OCI-LY7 (cell line): ENCODE measurements around the gene GGTA1.

Experiments
- EZH2phosphoT487 ChIP-seq: fragments of 200-600 bp; sonication (generic); IDR thresholded peaks from 2 replicates; pipeline ENCODE4 v1.6.1; 2018; ENCODE audit warnings: low read depth, borderline replicate concordance, mild to moderate bottlenecking, mixed run types, antibody characterized with exemption, low read length, moderate library complexity, mixed read lengths
- TF ChIP-seq, protein P1 (sequence below): fragments of 200-600 bp; sonication (generic); conservative IDR thresholded peaks from 2 replicates; pipeline ENCODE4 v1.5.1; 2014; ENCODE audit warnings: mild to moderate bottlenecking, antibody characterized with exemption, low read length, moderate library complexity, mixed read lengths

DNA sequence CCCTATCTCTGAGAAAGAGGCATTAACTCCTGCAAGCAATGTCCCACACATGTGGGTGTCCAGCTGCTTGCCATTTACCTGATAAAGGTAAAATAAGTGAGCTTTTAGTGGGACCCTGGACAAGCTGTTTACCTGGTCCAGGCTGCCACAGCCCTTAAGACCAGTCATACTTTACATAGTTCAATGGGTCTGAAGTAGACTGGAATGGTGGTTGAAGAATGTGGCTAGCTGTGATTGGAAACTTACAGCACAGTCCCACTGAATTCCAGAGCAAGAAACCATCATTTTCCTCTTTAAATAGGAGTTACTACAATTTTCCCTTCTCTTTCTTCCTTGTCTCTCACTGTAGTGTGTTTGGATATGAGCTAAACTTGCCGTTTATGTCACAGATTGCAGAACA, 60.6 kb downstream of the GGTA1 start:
- TF ChIP-seq, protein P1, sequence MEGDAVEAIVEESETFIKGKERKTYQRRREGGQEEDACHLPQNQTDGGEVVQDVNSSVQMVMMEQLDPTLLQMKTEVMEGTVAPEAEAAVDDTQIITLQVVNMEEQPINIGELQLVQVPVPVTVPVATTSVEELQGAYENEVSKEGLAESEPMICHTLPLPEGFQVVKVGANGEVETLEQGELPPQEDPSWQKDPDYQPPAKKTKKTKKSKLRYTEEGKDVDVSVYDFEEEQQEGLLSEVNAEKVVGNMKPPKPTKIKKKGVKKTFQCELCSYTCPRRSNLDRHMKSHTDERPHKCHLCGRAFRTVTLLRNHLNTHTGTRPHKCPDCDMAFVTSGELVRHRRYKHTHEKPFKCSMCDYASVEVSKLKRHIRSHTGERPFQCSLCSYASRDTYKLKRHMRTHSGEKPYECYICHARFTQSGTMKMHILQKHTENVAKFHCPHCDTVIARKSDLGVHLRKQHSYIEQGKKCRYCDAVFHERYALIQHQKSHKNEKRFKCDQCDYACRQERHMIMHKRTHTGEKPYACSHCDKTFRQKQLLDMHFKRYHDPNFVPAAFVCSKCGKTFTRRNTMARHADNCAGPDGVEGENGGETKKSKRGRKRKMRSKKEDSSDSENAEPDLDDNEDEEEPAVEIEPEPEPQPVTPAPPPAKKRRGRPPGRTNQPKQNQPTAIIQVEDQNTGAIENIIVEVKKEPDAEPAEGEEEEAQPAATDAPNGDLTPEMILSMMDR = no peak
- TF ChIP-seq EZH2phosphoT487 = no peak
